Ishikawa (cell line): Measurements from ENCODE around the gene VTI1A.

Experiments used
- CEBPB ChIP-seq: IDR thresholded peaks from 2 replicates; pipeline ENCODE4 v1.6.1; 2012
- EP300 ChIP-seq: IDR thresholded peaks from 2 replicates; pipeline ENCODE4 v1.6.1; 2012; ENCODE audit warnings: borderline replicate concordance
- FOXM1 ChIP-seq: IDR thresholded peaks from 2 replicates; pipeline ENCODE4 v1.6.1; 2012; ENCODE audit warnings: low read depth, borderline replicate concordance
- MAX ChIP-seq: IDR thresholded peaks from 2 replicates; pipeline ENCODE4 v1.6.1; 2012
- NFIC ChIP-seq: IDR thresholded peaks from 2 replicates; pipeline ENCODE4 v1.6.1; 2012
- TAF1 ChIP-seq: IDR thresholded peaks from 2 replicates; pipeline ENCODE4 v1.6.1; 2012; ENCODE audit warnings: low read depth, mild to moderate bottlenecking
- TCF12 ChIP-seq: IDR thresholded peaks from 2 replicates; pipeline ENCODE4 v1.6.1; 2012; ENCODE audit warnings: low read depth
- TEAD4 ChIP-seq: IDR thresholded peaks from 2 replicates; pipeline ENCODE4 v1.6.1; 2012
- ZBTB7A ChIP-seq: IDR thresholded peaks from 2 replicates; pipeline ENCODE4 v1.6.1; 2012; ENCODE audit warnings: low read depth

- no peak for TF ChIP-seq TCF12
- TF ChIP-seq EP300, result no peak
- no peak for TF ChIP-seq TEAD4
- TF ChIP-seq TAF1, result no peak
- no peak for TF ChIP-seq MAX
- TF ChIP-seq NFIC, result no peak
- no peak for TF ChIP-seq CEBPB
- TF ChIP-seq ZBTB7A, result no peak
- TF ChIP-seq FOXM1, result no peak
Observed at GRCh38 chr10:112593023-112593422, 146.0 kb downstream of the VTI1A start.
